K562 (cell line): ENCODE results near the gene GYG1. TPM values are rescaled to one million over a fixed set of nuclear protein-coding genes. Genes with fewer than 3 reads are reported as not detected.

Experiments used
- ATAC-seq: fragments of 200-7000 bp; cut with Tn5 transposase; 3 replicates; pipeline ENCODE4 v1.9.1; 2020; ENCODE audit warnings: moderate library complexity
- BruUV-seq: library from RNA; stranded (reverse); fragments of 400-500 nt; replicated peaks from 2 replicates; lab custom pipeline; 2021; lab: Mats Ljungman, UMichigan
- CTCF ChIA-PET: fragments of 300-600 bp; formaldehyde crosslinking; extraction: SDS; loops from one replicate; lab custom pipeline; 2021; ENCODE audit warnings: low intra/inter-chr PET ratio; lab: Yijun Ruan, JAX
- POLR2A ChIA-PET: fragments of 300-600, 350-650 bp; sonication (Branson Sonifier 250); formaldehyde crosslinking; extraction: SDS; loops from one replicate; lab custom pipeline; 2021; ENCODE audit warnings: antibody characterized with exemption, inconsistent platforms; lab: Yijun Ruan, JAX
- DNase-seq, 4 experiments: peaks; one replicate each; pipeline versions ENCODE4 v3.0.0 to v3.0.0-alpha.2; 2011 to 2018; ENCODE audit warnings: low spot score in 3 of 4, mixed read lengths in 3 of 4; ENCODE audit errors: extremely low read depth in 1 of 4
- FAIRE-seq: peaks from 2 replicates; lab custom pipeline; 2011; peaks lifted over from hg19 to GRCh38; lab: Jason Lieb, UNC
- H2AFZ ChIP-seq: 2 replicates; pipeline ENCODE4 v1.6.0; 2011; ENCODE audit warnings: low read depth, low read length, control low read depth, inconsistent platforms
- H3K27ac ChIP-seq: fragments of 200-600 bp; 3 replicates; pipeline ENCODE4 v1.8.0; 2011; ENCODE audit warnings: low read depth, mild to moderate bottlenecking, control low read depth, inconsistent platforms, low read length, moderate library complexity, mixed read lengths; ENCODE audit errors: extremely low read depth
- H3K27me3 ChIP-seq, 2 experiments: fragments of 300-600 bp in 1 of 2; 2 replicates in 1 of 2; 3 replicates in 1 of 2; pipeline versions ENCODE4 v1.6.0 to v1.8.0; 2011; ENCODE audit warnings: inconsistent platforms in 2 of 2, low read length in 2 of 2, mild to moderate bottlenecking in 1 of 2, mixed read lengths in 1 of 2, moderate library complexity in 1 of 2; ENCODE audit not compliant: control insufficient read depth in 2 of 2, insufficient read depth in 2 of 2
- H3K36me3 ChIP-seq: fragments of 300-600 bp; 3 replicates; pipeline ENCODE4 v1.8.0; 2011; ENCODE audit warnings: mild to moderate bottlenecking, low read length, inconsistent platforms; ENCODE audit not compliant: control insufficient read depth, insufficient read depth
- H3K4me1 ChIP-seq, 2 experiments: fragments of 200-600 bp in 1 of 2; replicated peaks in 1 of 2; 2 replicates in 1 of 2; 3 replicates in 1 of 2; pipeline versions ENCODE4 v1.5.1 to v1.8.0; 2011; ENCODE audit warnings: inconsistent platforms in 2 of 2, low read length in 2 of 2, mild to moderate bottlenecking in 1 of 2, mixed read lengths in 1 of 2, moderate library complexity in 1 of 2; ENCODE audit not compliant: control insufficient read depth in 2 of 2, insufficient read depth in 2 of 2
- H3K4me2 ChIP-seq: 2 replicates; pipeline ENCODE4 v1.6.1; 2011; ENCODE audit warnings: low read length, control low read depth, inconsistent platforms, mixed read lengths; ENCODE audit not compliant: insufficient read depth
- H3K4me3 ChIP-seq: fragments of 200-600 bp; sonication (generic), shearing (Covaris generic); 2 replicates; pipeline ENCODE4 v1.5.1; 2016; ENCODE audit warnings: control low read depth, inconsistent platforms
- H3K79me2 ChIP-seq: fragments of 200-600 bp; 3 replicates; pipeline ENCODE4 v1.8.0; 2011; ENCODE audit warnings: low read length, inconsistent platforms; ENCODE audit not compliant: control insufficient read depth, insufficient read depth
- H3K9ac ChIP-seq, 2 experiments: 2 replicates each; pipeline versions ENCODE4 v1.6.0 to v1.6.1; 2011; ENCODE audit warnings: low read depth in 2 of 2, low read length in 2 of 2, control low read depth in 1 of 2, inconsistent platforms in 1 of 2, mild to moderate bottlenecking in 1 of 2, mixed read lengths in 1 of 2; ENCODE audit not compliant: insufficient read depth in 1 of 2
- H3K9me1 ChIP-seq: one replicate; pipeline ENCODE4 v1.6.0; 2011; ENCODE audit warnings: inconsistent platforms, mild to moderate bottlenecking, low read length, moderate library complexity; ENCODE audit not compliant: control insufficient read depth, insufficient read depth
- H3K9me3 ChIP-seq: replicated peaks from 2 replicates; pipeline ENCODE4 v1.5.1; 2011; ENCODE audit warnings: low read depth, low read length, inconsistent platforms; ENCODE audit not compliant: control insufficient read depth, insufficient read depth
- H4K20me1 ChIP-seq: replicated peaks from 2 replicates; pipeline ENCODE4 v1.6.1; 2011; ENCODE audit warnings: low read length, inconsistent platforms, mixed read lengths; ENCODE audit not compliant: control insufficient read depth, insufficient read depth
- E2F6 ChIP-seq, 2 experiments: IDR thresholded peaks; 2 replicates each; pipeline ENCODE4 v1.6.1; 2011; ENCODE audit warnings: borderline replicate concordance in 1 of 2, control low read depth in 1 of 2, low read depth in 1 of 2, low read length in 1 of 2, mild to moderate bottlenecking in 1 of 2, mixed read lengths in 1 of 2, moderate library complexity in 1 of 2; ENCODE audit not compliant: insufficient read depth in 1 of 2, insufficient read length in 1 of 2, poor library complexity in 1 of 2, severe bottlenecking in 1 of 2; ENCODE audit errors: extremely low read depth in 1 of 2
- FOXJ2 ChIP-seq: fragments of 200-800 bp; sonication (Bioruptor generic); IDR thresholded peaks from 2 replicates; pipeline ENCODE4 v1.6.1; 2016; ENCODE audit warnings: missing genetic modification characterization, missing compliant biosample characterization
- GABPB1 ChIP-seq: sonication (generic); formaldehyde crosslinking; IDR thresholded peaks from 2 replicates; pipeline ENCODE4 v1.8.0; 2022; ENCODE audit warnings: mild to moderate bottlenecking, missing genetic modification reagents
- GTF2A2 ChIP-seq: IDR thresholded peaks from 2 replicates; pipeline ENCODE4 v1.6.1; 2016; ENCODE audit warnings: mild to moderate bottlenecking, missing genetic modification characterization, missing compliant biosample characterization
- NR2C2 ChIP-seq, 2 experiments: fragments of 200-800 bp in 1 of 2; sonication (Bioruptor generic) in 1 of 2; sonication (generic) in 1 of 2; formaldehyde crosslinking in 1 of 2; IDR thresholded peaks; 2 replicates each; pipeline versions ENCODE4 v1.6.1 to v1.8.0; 2016 to 2022; ENCODE audit warnings: mild to moderate bottlenecking in 1 of 2, missing compliant biosample characterization in 1 of 2, missing genetic modification characterization in 1 of 2, missing genetic modification reagents in 1 of 2
- NUFIP1 ChIP-seq: fragments of 450-650 bp; IDR thresholded peaks from 2 replicates; pipeline ENCODE4 v1.6.1; 2018; ENCODE audit not compliant: partially characterized antibody
- RBM14 ChIP-seq: fragments of 200-400 bp; formaldehyde crosslinking; IDR thresholded peaks from 2 replicates; pipeline ENCODE4 v1.6.1; 2018; ENCODE audit warnings: low read depth, mild to moderate bottlenecking, low read length, moderate library complexity, borderline replicate concordance; ENCODE audit not compliant: insufficient read depth
- SMARCE1 ChIP-seq: fragments of 450-650 bp; IDR thresholded peaks from 2 replicates; pipeline ENCODE4 v1.7.1; 2016; ENCODE audit warnings: mild to moderate bottlenecking
- SP1 ChIP-seq: sonication (generic); formaldehyde crosslinking; IDR thresholded peaks from 2 replicates; pipeline ENCODE4 v1.8.1; 2022; ENCODE audit warnings: mild to moderate bottlenecking, missing genetic modification reagents
- STAG1 ChIP-seq: sonication (generic); formaldehyde crosslinking; IDR thresholded peaks from 2 replicates; pipeline ENCODE4 v1.5.0; 2020; ENCODE audit warnings: missing genetic modification reagents, borderline replicate concordance
- ZBTB12 ChIP-seq: fragments of 250-450 bp; sonication (Bioruptor Pico); IDR thresholded peaks from 2 replicates; pipeline ENCODE4 v1.4.0; 2020
- ZNF778 ChIP-seq: fragments of 450-650 bp; formaldehyde crosslinking; IDR thresholded peaks from 2 replicates; pipeline ENCODE4 v1.4.0; 2020; ENCODE audit warnings: mild to moderate bottlenecking, moderate library complexity
- WGBS: fragments of 100-300 bp; shearing (Covaris generic); methylation state at CpG from one replicate; pipeline ENCODE4 v1.1.6; 2016; ENCODE audit warnings: low coverage, mixed read lengths; ENCODE audit not compliant: insufficient coverage; ENCODE audit errors: missing lambda C conversion rate; 5-methylcytosine and 5-hydroxymethylcytosine counted together
- in situ Hi-C: fragments of 300-500 bp; cut with MboI; formaldehyde crosslinking; loops from 4 replicates; pipeline ENCODE4 v1.15.0; 2018; ENCODE audit warnings: inconsistent platforms, mixed read lengths
- intact Hi-C: fragments of 100-400 bp; cut with micrococcal nuclease; formaldehyde crosslinking; loops from 2 replicates; pipeline ENCODE4 v1.14.2; 2022
- polyA plus RNA-seq, 8 experiments: library from polyadenylated mRNA; depleted of rRNA in 4 of 8; stranded (reverse) in 5 of 8; unstranded in 3 of 8; fragments of >200 nt; fragmentation: Nextera tagmentation in 2 of 8; fragmentation: Illumina TruSeq in 1 of 8; extraction: Ambion mirVana in 2 of 8; extraction: Trizol in 1 of 8; gene quantifications; 2 replicates each; pipeline versions ENCODE4 v1.2.1 to v1.2.3, GENCODE V29; 2011 to 2014; ENCODE audit warnings: inconsistent platforms in 1 of 8, missing spikeins in 1 of 8
- total RNA-seq, 7 experiments: library from RNA; depleted of rRNA in 6 of 7; stranded (reverse); fragments of >200 nt in 6 of 7; fragmentation: Illumina TruSeq in 2 of 7; extraction: Trizol in 2 of 7; gene quantifications; 2 replicates each; pipeline versions ENCODE4 v1.2.1 to v1.2.3, GENCODE V29; 2011 to 2021; ENCODE audit warnings: low replicate concordance in 1 of 7

Gene GYG1
- total and polyA plus RNA-seq, 9 of the 15 experiments (the other 6 are each of a cell fraction or from before 2014, with no cell fraction given): 14.6 to 38.4 (median 24.6) TPM

DNA sequence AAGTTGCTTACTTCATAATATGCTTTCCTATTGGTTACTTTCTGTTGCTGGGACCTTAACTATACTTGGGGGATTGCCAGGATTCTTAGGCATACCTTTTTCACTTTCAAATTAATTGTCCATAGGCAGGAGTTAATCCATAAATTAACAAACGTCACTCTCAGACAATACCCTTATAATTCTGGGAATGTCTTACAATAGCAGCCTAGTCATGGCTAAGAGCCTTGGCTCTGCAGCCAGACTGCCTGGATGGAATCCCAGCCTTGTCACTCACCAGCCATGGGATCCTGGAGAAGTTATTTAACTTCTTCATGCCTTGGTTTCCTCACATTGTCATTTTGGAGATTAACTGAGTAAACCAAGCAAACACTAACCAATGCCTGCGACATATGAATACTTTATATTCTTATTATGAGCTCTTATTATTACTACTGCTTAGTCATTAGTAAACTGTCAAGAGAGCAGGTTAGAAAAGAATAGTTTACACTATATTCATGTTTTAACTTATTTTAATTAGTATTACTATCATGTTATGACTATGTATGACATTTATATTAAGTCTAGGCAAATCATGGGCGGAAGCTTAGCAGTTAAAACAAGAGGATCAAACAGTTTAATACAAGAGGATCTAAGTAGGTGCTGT, 29.0 kb downstream of the GYG1 start:
- Histone ChIP-seq H3K4me1 (no peaks in the 10 kb centered on the region), H4K20me1 (no peaks in the 10 kb centered on the region), H3K36me3 (peaks cover 14% of the 10 kb centered on the region; the same call in 1 of the 3 replicates), H3K9me1 (no peaks in the 10 kb centered on the region), H3K79me2 (no peaks in the 10 kb centered on the region)
- BruUV-seq: no TSS peak
- DNase-seq: no peak
- TF ChIP-seq FOXJ2 (tag): no peak
- TF ChIP-seq, all 486 proteins: peak for 0
- ATAC-seq (no peak), FAIRE-seq (no peak)
- intact Hi-C loops (no loop called here), in situ Hi-C loops (no loop called here)
- Histone ChIP-seq H3K27me3 (no peaks in the 10 kb centered on the region), H3K4me2 (no peak overlapping the region), H3K4me3 (no peak overlapping the region), H2AFZ (no peak overlapping the region), H3K27ac (no peak overlapping the region), H3K9me3 (no peaks in the 10 kb centered on the region), H3K9ac (no peak overlapping the region)
- POLR2A ChIA-PET: no interaction called here
- CTCF ChIA-PET: no interaction called here
- WGBS: 63% methylated on average over 3 of the region's 3 CpGs

- WGBS: 80% methylated on average over 2 of the region's 4 CpGs
- H4K20me1 ChIP-seq: no peaks in the 10 kb centered on the region
- no peak overlapping the region for H3K4me2 ChIP-seq
- no peak overlapping the region for H2AFZ ChIP-seq
- no peaks in the 10 kb centered on the region for H3K9me1 ChIP-seq
- H3K27me3 ChIP-seq: no peaks in the 10 kb centered on the region
- POLR2A ChIA-PET: no interaction called here
- no peak overlapping the region for H3K27ac ChIP-seq
- in situ Hi-C loops: no loop called here
- H3K9ac ChIP-seq: no peak overlapping the region
- DNase-seq (no peak), ATAC-seq (no peak), FAIRE-seq (no peak)
- H3K36me3 ChIP-seq: peaks cover 18% of the 10 kb centered on the region; the same call in 1 of the 3 replicates
- intact Hi-C loops: no loop called here
- H3K4me3 ChIP-seq: no peak overlapping the region
- H3K79me2 ChIP-seq: no peaks in the 10 kb centered on the region
- CTCF ChIA-PET: no interaction called here
- H3K9me3 ChIP-seq: no peaks in the 10 kb centered on the region
- BruUV-seq: no TSS peak
- H3K4me1 ChIP-seq: no peaks in the 10 kb centered on the region
- TF ChIP-seq RBM14 (no peak), STAG1 (CRISPR knock-in tag) (no peak), ZNF778 (CRISPR knock-in tag) (no peak), SMARCE1 (no peak), SP1 (no peak), NUFIP1 (no peak), GTF2A2 (tag) (no peak), GABPB1 (CRISPR knock-in tag) (no peak), NR2C2 (CRISPR knock-in tag; IDR thresholded peaks at IDR 0.05) (no peak), NR2C2 (tag; IDR thresholded peaks at IDR 0.05) (no peak), ZBTB12 (CRISPR knock-in tag) (no peak), E2F6 (IDR thresholded peaks at IDR 0.05; ENCODE audit: borderline replicate concordance in 1 of 2, extremely low read depth in 1 of 2, insufficient read depth in 1 of 2, insufficient read length in 1 of 2, low read depth in 1 of 2, low read length in 1 of 2, poor library complexity in 1 of 2, severe bottlenecking in 1 of 2) (no peak)
These were observed 29.5 kb downstream of the GYG1 start for GRCh38 chr3:149020839-149021252.
